ENCODE data around the gene P2RY2.

Gene P2RY2

GRCh38 chr11:73281201-73281741 lies 63.2 kb downstream of the P2RY2 start:
- in situ Hi-C loops (cut with HindIII; ENCODE audit: low sequenced_read_pairs) = no loop called here

GRCh38 chr11:73281796-73282660 lies 63.9 kb downstream of the P2RY2 start:
- in situ Hi-C loops (cut with HindIII; ENCODE audit: low sequenced_read_pairs) = no loop called here

- in situ Hi-C loops (cut with HindIII; ENCODE audit: low sequenced_read_pairs) = no loop called here
These were observed 65.4 kb downstream of the P2RY2 start for GRCh38 chr11:73283276-73284000.

GRCh38 chr11:73284106-73284505 lies 66.0 kb downstream of the P2RY2 start:
- in situ Hi-C loops (cut with HindIII; ENCODE audit: low sequenced_read_pairs) = no loop called here

- in situ Hi-C loops (cut with HindIII; ENCODE audit: low sequenced_read_pairs) = no loop called here
These were observed 67.6 kb downstream of the P2RY2 start for GRCh38 chr11:73285721-73286120.

Measured in DLD1 (cell line).